MM.1S (cell line): ENCODE measurements around the gene DGCR8.

ENCODE experiments used
- EZH2 ChIP-seq: fragments of 300-600 bp; sonication (generic); optimal IDR thresholded peaks from 2 replicates; pipeline ENCODE3; 2017; ENCODE audit warnings: low read depth, mild to moderate bottlenecking, antibody characterized with exemption, low read length, mixed read lengths
- EZH2phosphoT487 ChIP-seq: fragments of 300-600 bp; sonication (generic); IDR thresholded peaks from 2 replicates; pipeline ENCODE4 v1.6.1; 2018; ENCODE audit warnings: antibody characterized with exemption, low read length
- TF ChIP-seq, protein P1 (sequence below): fragments of 300-600 bp; sonication (generic); IDR thresholded peaks from 2 replicates; pipeline ENCODE4 v1.5.1; 2016; ENCODE audit warnings: antibody characterized with exemption, low read length, mixed read lengths

DNA sequence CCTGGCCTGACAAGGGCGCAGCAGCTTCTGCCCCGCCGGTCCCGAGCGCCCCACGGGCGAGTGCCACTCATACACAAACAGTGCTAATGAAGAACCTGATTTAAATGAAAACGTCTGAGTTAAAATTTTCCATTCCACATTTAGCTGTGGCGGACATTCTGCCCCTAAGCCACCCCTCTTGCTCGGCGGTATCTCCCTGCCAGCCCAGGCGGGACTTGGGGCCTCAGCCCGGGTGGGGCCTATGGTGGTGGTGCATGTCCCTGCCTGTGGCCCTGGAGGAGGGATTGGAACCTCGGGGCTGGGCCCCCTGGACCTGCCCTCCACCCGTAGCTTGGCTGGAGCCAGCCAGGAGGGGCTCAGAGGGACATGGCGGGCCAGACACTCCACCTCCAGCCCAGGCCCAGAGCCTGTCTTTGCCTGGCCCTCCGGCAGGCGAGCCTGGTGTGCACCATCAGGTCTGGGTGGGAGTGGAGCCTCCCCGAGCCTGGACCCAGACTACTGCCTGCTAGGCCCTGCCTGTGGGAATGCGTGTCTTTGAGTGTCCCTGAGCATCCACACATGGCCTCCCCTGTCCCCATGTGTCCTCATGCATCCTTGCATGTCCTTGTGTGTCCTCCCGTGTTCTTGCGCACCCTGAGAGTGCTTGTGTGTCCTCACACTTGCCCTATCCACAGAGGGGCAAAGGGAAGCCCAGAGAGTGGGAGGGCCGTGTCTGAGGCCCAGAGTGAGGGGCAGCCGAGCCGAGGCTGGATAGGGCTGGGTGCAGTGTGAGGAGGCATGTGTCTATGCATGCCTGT lies 56.0 kb downstream of the DGCR8 start:
- TF ChIP-seq, protein P1, sequence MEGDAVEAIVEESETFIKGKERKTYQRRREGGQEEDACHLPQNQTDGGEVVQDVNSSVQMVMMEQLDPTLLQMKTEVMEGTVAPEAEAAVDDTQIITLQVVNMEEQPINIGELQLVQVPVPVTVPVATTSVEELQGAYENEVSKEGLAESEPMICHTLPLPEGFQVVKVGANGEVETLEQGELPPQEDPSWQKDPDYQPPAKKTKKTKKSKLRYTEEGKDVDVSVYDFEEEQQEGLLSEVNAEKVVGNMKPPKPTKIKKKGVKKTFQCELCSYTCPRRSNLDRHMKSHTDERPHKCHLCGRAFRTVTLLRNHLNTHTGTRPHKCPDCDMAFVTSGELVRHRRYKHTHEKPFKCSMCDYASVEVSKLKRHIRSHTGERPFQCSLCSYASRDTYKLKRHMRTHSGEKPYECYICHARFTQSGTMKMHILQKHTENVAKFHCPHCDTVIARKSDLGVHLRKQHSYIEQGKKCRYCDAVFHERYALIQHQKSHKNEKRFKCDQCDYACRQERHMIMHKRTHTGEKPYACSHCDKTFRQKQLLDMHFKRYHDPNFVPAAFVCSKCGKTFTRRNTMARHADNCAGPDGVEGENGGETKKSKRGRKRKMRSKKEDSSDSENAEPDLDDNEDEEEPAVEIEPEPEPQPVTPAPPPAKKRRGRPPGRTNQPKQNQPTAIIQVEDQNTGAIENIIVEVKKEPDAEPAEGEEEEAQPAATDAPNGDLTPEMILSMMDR, result no peak
- TF ChIP-seq EZH2 (no peak), EZH2phosphoT487 (no peak)
